Astrocyte (in vitro differentiated cells and primary cell): ENCODE measurements around the gene HSPE1.

Experiments used
- EZH2 ChIP-seq: IDR thresholded peaks from 2 replicates; pipeline ENCODE4 v1.6.1; 2012; ENCODE audit warnings: mild to moderate bottlenecking, low read length, inconsistent platforms; ENCODE audit not compliant: insufficient read depth
- TF ChIP-seq, protein P1 (sequence below): IDR thresholded peaks from 2 replicates; pipeline ENCODE4 v1.5.1; 2011; ENCODE audit warnings: low read depth, mild to moderate bottlenecking, inconsistent platforms, low read length, moderate library complexity; ENCODE audit not compliant: insufficient read depth

DNA sequence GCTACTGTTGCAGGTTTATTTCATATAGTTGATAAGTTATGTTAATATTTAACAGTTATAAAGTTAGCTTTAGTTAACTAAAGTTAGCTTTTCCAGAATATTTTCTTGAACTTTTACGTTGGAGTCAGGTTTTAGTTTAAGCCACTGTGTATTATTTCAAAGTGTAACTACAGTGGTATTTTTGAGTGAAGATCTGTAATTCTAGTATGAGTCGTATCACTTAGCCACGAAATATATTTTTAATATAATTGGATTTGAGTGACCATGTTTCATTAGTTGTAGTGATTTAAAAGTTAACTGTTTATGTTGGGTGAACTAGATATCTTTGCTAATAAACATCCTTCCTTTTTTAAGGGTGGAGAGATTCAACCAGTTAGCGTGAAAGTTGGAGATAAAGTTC lies 2.5 kb downstream of the HSPE1 start:
- TF ChIP-seq, protein P1, sequence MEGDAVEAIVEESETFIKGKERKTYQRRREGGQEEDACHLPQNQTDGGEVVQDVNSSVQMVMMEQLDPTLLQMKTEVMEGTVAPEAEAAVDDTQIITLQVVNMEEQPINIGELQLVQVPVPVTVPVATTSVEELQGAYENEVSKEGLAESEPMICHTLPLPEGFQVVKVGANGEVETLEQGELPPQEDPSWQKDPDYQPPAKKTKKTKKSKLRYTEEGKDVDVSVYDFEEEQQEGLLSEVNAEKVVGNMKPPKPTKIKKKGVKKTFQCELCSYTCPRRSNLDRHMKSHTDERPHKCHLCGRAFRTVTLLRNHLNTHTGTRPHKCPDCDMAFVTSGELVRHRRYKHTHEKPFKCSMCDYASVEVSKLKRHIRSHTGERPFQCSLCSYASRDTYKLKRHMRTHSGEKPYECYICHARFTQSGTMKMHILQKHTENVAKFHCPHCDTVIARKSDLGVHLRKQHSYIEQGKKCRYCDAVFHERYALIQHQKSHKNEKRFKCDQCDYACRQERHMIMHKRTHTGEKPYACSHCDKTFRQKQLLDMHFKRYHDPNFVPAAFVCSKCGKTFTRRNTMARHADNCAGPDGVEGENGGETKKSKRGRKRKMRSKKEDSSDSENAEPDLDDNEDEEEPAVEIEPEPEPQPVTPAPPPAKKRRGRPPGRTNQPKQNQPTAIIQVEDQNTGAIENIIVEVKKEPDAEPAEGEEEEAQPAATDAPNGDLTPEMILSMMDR, result no peak
- TF ChIP-seq EZH2, result no peak
